A549 (cell line): ENCODE measurements around the gene CTRB2. TPM values are rescaled to one million over a fixed set of nuclear protein-coding genes. Genes with fewer than 3 reads are reported as not detected.

Experiments
- ATAC-seq, 2 experiments: fragments of 200-7000 bp in 1 of 2; fragments of >200 bp in 1 of 2; cut with Nextera tagmentation in 1 of 2; cut with Tn5 transposase in 1 of 2; 3 replicates each; pipeline versions ENCODE4 v1.8.0 to v1.9.1; 2018 to 2020; ENCODE audit warnings: mild to moderate bottlenecking in 1 of 2, moderate library complexity in 1 of 2
- CTCF ChIA-PET: fragments of 300-600 bp; sonication (Branson Sonifier 250); formaldehyde crosslinking; extraction: SDS; loops from one replicate; lab custom pipeline; 2021; ENCODE audit warnings: antibody characterized with exemption, inconsistent platforms; lab: Yijun Ruan, JAX
- POLR2A ChIA-PET: fragments of 350-600 bp; formaldehyde crosslinking; extraction: SDS; loops from one replicate; lab custom pipeline; 2021; ENCODE audit warnings: antibody characterized with exemption, inconsistent platforms; lab: Yijun Ruan, JAX
- DNase-seq, 2 experiments: peaks; one replicate each; pipeline versions ENCODE4 v3.0.0 to v3.0.0-alpha.2; 2011 to 2016; ENCODE audit warnings: low read depth in 1 of 2, low spot score in 1 of 2
- FAIRE-seq: peaks from 2 replicates; lab custom pipeline; 2011; peaks lifted over from hg19 to GRCh38; lab: Jason Lieb, UNC
- H3K27ac ChIP-seq, 2 experiments: fragments of >200 bp; sonication (Bioruptor Twin); formaldehyde crosslinking; 3 replicates each; pipeline ENCODE4 v1.5.1; 2016 to 2017
- H3K4me1 ChIP-seq: fragments of >200 bp; sonication (Bioruptor Twin); formaldehyde crosslinking; 3 replicates; pipeline ENCODE4 v1.6.1; 2016
- H3K4me2 ChIP-seq: fragments of >200 bp; sonication (Bioruptor Twin); formaldehyde crosslinking; 3 replicates; pipeline ENCODE4 v1.6.1; 2016
- H3K4me3 ChIP-seq: fragments of >200 bp; sonication (Bioruptor Twin); formaldehyde crosslinking; 3 replicates; pipeline ENCODE4 v1.5.1; 2016
- H3K9me3 ChIP-seq: fragments of >200 bp; sonication (Bioruptor Twin); formaldehyde crosslinking; 3 replicates; pipeline ENCODE4 v1.6.1; 2016
- EHF ChIP-seq: fragments of 250-450 bp; sonication (Bioruptor Pico); IDR thresholded peaks from 2 replicates; pipeline ENCODE4 v1.5.0; 2020; ENCODE audit warnings: mild to moderate bottlenecking
- EHMT2 ChIP-seq: fragments of 200-600 bp; sonication (generic); IDR thresholded peaks from 2 replicates; pipeline ENCODE4 v1.6.1; 2016; ENCODE audit warnings: antibody characterized with exemption, low read depth, mild to moderate bottlenecking, moderate library complexity
- EP300 ChIP-seq, 2 experiments: fragments of >200 bp; sonication (Bioruptor Twin); formaldehyde crosslinking; IDR thresholded peaks; 2 replicates in 1 of 2; 3 replicates in 1 of 2; pipeline ENCODE4 v1.6.1; 2016 to 2017
- GATA3 ChIP-seq: IDR thresholded peaks from 2 replicates; pipeline ENCODE4 v1.6.1; 2012; ENCODE audit warnings: borderline replicate concordance
- HEYL ChIP-seq: fragments of 250-450 bp; sonication (Bioruptor Pico); IDR thresholded peaks from 2 replicates; pipeline ENCODE4 v1.8.0; 2021; ENCODE audit warnings: mild to moderate bottlenecking, moderate library complexity
- HOXB13 ChIP-seq: fragments of 250-450 bp; sonication (Bioruptor Pico); IDR thresholded peaks from 2 replicates; pipeline ENCODE4 v1.5.0; 2020; ENCODE audit warnings: low read depth, mild to moderate bottlenecking, moderate library complexity
- KDM5A ChIP-seq: fragments of 200-600 bp; sonication (generic); IDR thresholded peaks from 2 replicates; pipeline ENCODE4 v1.6.1; 2016; ENCODE audit warnings: antibody characterized with exemption, mild to moderate bottlenecking
- MAFK ChIP-seq: fragments of 450-650 bp; IDR thresholded peaks from 2 replicates; pipeline ENCODE4 v1.6.1; 2014; ENCODE audit not compliant: partially characterized antibody
- MAX ChIP-seq: IDR thresholded peaks from 2 replicates; pipeline ENCODE4 v1.6.1; 2012
- MYC ChIP-seq: IDR thresholded peaks from 2 replicates; pipeline ENCODE4 v1.6.1; 2012; ENCODE audit warnings: mild to moderate bottlenecking, inconsistent platforms, low read length, improper control_type of control experiment, borderline replicate concordance
- NPAS2 ChIP-seq: fragments of 250-450 bp; sonication (Bioruptor Pico); IDR thresholded peaks from 2 replicates; pipeline ENCODE4 v1.8.0; 2022; ENCODE audit warnings: mild to moderate bottlenecking, moderate library complexity, borderline replicate concordance
- PHF8 ChIP-seq: fragments of 200-600 bp; sonication (generic); IDR thresholded peaks from 2 replicates; pipeline ENCODE4 v1.6.1; 2016; ENCODE audit warnings: low read depth, mild to moderate bottlenecking, antibody characterized with exemption, moderate library complexity, borderline replicate concordance
- POLR2AphosphoS2 ChIP-seq: conservative IDR thresholded peaks from 2 replicates; pipeline ENCODE4 v1.6.1; 2012; ENCODE audit warnings: low read length, improper control_type of control experiment, inconsistent platforms
- RAD21 ChIP-seq, 2 experiments: fragments of >200 bp in 1 of 2; sonication (Bioruptor Twin) in 1 of 2; formaldehyde crosslinking in 1 of 2; IDR thresholded peaks in 1 of 2; conservative IDR thresholded peaks in 1 of 2; 2 replicates in 1 of 2; 3 replicates in 1 of 2; pipeline ENCODE4 v1.6.1; 2012 to 2018; ENCODE audit warnings: inconsistent platforms in 1 of 2
- RARB ChIP-seq: fragments of 250-450 bp; sonication (Bioruptor Pico); IDR thresholded peaks from 2 replicates; pipeline ENCODE4 v1.8.0; 2021; ENCODE audit warnings: mild to moderate bottlenecking, moderate library complexity
- RCOR1 ChIP-seq: fragments of 150-350 bp; IDR thresholded peaks from 2 replicates; pipeline ENCODE4 v1.6.1; 2014; ENCODE audit warnings: antibody characterized with exemption, low read length, low read depth
- RFX5 ChIP-seq: fragments of 450-650 bp; IDR thresholded peaks from 2 replicates; pipeline ENCODE4 v1.7.1; 2014; ENCODE audit warnings: antibody characterized with exemption, mild to moderate bottlenecking, moderate library complexity
- SMC3 ChIP-seq: fragments of >200 bp; sonication (Bioruptor Twin); formaldehyde crosslinking; IDR thresholded peaks from 3 replicates; pipeline ENCODE4 v1.6.1; 2018; ENCODE audit warnings: inconsistent platforms
- SREBF2 ChIP-seq: fragments of 450-650 bp; IDR thresholded peaks from 2 replicates; pipeline ENCODE4 v1.6.1; 2014; ENCODE audit warnings: mild to moderate bottlenecking, moderate library complexity
- TFCP2L1 ChIP-seq: fragments of 250-450 bp; sonication (Bioruptor Pico); IDR thresholded peaks from 2 replicates; pipeline ENCODE4 v1.5.0; 2021; ENCODE audit warnings: mild to moderate bottlenecking
- WGBS: methylation state at CpG from one replicate; pipeline ENCODE4 v1.1.6; 2017; ENCODE audit errors: missing lambda C conversion rate; 5-methylcytosine and 5-hydroxymethylcytosine counted together
- polyA plus RNA-seq, 4 experiments: library from polyadenylated mRNA; depleted of rRNA in 3 of 4; stranded (reverse); fragments of >200 nt; fragmentation: RNase III in 1 of 4; extraction: RNeasy Plus Mini Kit Qiagen cat#74134 plus additional on column Dnase treatment in 1 of 4; gene quantifications; 2 replicates in 3 of 4; 3 replicates in 1 of 4; pipeline ENCODE4 v1.2.3, GENCODE V29; 2011 to 2017
- TF ChIP-seq, protein P1 (sequence below): fragments of >200 bp; sonication (Bioruptor Twin); formaldehyde crosslinking; IDR thresholded peaks from 3 replicates; pipeline ENCODE4 v1.6.1; 2016
- TF ChIP-seq, protein P2 (sequence below): fragments of >200 bp; sonication (Bioruptor Twin); formaldehyde crosslinking; IDR thresholded peaks from 3 replicates; pipeline ENCODE4 v1.5.1; 2016
- TF ChIP-seq, protein P3 (sequence below): fragments of 150-350 bp; IDR thresholded peaks from 2 replicates; pipeline ENCODE4 v1.6.1; 2014; ENCODE audit warnings: low read depth, mild to moderate bottlenecking, low read length
- TF ChIP-seq, protein P4 (sequence below): fragments of 450-650 bp; IDR thresholded peaks from 2 replicates; pipeline ENCODE4 v1.6.1; 2014; ENCODE audit warnings: antibody characterized with exemption
- TF ChIP-seq, protein P5 (sequence below): IDR thresholded peaks from 2 replicates; pipeline ENCODE4 v1.6.1; 2012

Gene CTRB2
- polyA plus RNA-seq, 2 of the 4 experiments (the other 2 are of a cell fraction), result not detected

DNA sequence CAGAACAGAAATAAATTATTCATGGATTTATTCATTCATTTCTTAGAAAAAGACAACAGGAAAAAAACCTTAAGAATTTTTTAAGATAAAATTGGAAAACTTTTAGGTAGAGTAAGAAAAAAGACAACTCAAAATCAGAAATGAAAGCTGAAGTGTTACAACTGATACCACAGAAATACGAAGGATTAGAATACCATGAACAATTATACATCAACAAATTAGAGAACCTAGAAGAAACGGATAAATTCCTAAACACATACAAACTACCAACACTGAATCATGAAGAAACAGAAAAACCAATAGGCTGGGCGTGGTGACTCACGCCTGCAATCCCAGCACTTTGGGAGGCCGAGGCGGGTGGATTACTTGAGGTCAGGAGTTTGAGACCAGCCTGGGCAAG is 27.8 kb downstream of the CTRB2 start:
- POLR2A ChIA-PET, result no interaction called here
- no peak overlapping the region for H3K4me2 ChIP-seq

GRCh38 chr16:75176926-75177325 is 30.0 kb downstream of the CTRB2 start:
- no peak for FAIRE-seq

More for the DNA sequence above, 27.8 kb downstream of the CTRB2 start:
- FAIRE-seq, result no peak
- no peak for DNase-seq
- TF ChIP-seq, protein P1, sequence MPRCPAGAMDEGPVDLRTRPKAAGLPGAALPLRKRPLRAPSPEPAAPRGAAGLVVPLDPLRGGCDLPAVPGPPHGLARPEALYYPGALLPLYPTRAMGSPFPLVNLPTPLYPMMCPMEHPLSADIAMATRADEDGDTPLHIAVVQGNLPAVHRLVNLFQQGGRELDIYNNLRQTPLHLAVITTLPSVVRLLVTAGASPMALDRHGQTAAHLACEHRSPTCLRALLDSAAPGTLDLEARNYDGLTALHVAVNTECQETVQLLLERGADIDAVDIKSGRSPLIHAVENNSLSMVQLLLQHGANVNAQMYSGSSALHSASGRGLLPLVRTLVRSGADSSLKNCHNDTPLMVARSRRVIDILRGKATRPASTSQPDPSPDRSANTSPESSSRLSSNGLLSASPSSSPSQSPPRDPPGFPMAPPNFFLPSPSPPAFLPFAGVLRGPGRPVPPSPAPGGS, result no peak
- no peak for TF ChIP-seq SREBF2
- H3K27ac ChIP-seq, result no peak overlapping the region
- CTCF ChIA-PET, result no interaction called here
- no peak overlapping the region for H3K4me3 ChIP-seq
- no peak for ATAC-seq
- H3K9me3 ChIP-seq, result peaks cover 71% of the 10 kb centered on the region
- no peaks in the 10 kb centered on the region for H3K4me1 ChIP-seq
- 69% methylated on average over 6 of the region's 6 CpGs for WGBS

GRCh38 chr16:75175074-75175473 is 31.9 kb downstream of the CTRB2 start:
- Histone ChIP-seq H3K4me3 (no peak overlapping the region), H3K4me1 (no peaks in the 10 kb centered on the region), H3K27ac (no peak overlapping the region), H3K9me3 (peaks cover 87% of the 10 kb centered on the region), H3K4me2 (no peak overlapping the region)
- ChIA-PET POLR2A (no interaction called here), CTCF (interaction anchor here (1.4 to 2.0 kb wide), 3 partner anchors 15 to 24 kb away, joined by 4 to 5 read pairs (median 5); no protein-coding TSS in a partner anchor)
- TF ChIP-seq GATA3, result no peak
- TF ChIP-seq EHMT2, result no peak
- TF ChIP-seq, protein P2, sequence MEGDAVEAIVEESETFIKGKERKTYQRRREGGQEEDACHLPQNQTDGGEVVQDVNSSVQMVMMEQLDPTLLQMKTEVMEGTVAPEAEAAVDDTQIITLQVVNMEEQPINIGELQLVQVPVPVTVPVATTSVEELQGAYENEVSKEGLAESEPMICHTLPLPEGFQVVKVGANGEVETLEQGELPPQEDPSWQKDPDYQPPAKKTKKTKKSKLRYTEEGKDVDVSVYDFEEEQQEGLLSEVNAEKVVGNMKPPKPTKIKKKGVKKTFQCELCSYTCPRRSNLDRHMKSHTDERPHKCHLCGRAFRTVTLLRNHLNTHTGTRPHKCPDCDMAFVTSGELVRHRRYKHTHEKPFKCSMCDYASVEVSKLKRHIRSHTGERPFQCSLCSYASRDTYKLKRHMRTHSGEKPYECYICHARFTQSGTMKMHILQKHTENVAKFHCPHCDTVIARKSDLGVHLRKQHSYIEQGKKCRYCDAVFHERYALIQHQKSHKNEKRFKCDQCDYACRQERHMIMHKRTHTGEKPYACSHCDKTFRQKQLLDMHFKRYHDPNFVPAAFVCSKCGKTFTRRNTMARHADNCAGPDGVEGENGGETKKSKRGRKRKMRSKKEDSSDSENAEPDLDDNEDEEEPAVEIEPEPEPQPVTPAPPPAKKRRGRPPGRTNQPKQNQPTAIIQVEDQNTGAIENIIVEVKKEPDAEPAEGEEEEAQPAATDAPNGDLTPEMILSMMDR, result no peak
- TF ChIP-seq HEYL, result no peak
- TF ChIP-seq SMC3, result no peak
- no peak for TF ChIP-seq EHF (CRISPR knock-in tag)
- TF ChIP-seq POLR2AphosphoS2, result no peak
- TF ChIP-seq PHF8, result no peak
- TF ChIP-seq RAD21 (conservative IDR thresholded peaks at IDR 0.05 in 1 of 2, IDR thresholded peaks at IDR 0.05 in 1 of 2), result no peak
- TF ChIP-seq RFX5, result no peak
- TF ChIP-seq TFCP2L1 (CRISPR knock-in tag), result no peak
- TF ChIP-seq, protein P3, sequence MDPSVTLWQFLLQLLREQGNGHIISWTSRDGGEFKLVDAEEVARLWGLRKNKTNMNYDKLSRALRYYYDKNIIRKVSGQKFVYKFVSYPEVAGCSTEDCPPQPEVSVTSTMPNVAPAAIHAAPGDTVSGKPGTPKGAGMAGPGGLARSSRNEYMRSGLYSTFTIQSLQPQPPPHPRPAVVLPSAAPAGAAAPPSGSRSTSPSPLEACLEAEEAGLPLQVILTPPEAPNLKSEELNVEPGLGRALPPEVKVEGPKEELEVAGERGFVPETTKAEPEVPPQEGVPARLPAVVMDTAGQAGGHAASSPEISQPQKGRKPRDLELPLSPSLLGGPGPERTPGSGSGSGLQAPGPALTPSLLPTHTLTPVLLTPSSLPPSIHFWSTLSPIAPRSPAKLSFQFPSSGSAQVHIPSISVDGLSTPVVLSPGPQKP, result no peak
- no peak for TF ChIP-seq MAX
- TF ChIP-seq, protein P4, sequence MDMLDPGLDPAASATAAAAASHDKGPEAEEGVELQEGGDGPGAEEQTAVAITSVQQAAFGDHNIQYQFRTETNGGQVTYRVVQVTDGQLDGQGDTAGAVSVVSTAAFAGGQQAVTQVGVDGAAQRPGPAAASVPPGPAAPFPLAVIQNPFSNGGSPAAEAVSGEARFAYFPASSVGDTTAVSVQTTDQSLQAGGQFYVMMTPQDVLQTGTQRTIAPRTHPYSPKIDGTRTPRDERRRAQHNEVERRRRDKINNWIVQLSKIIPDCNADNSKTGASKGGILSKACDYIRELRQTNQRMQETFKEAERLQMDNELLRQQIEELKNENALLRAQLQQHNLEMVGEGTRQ, result no peak
- no peak for TF ChIP-seq MAFK
- no peak for TF ChIP-seq KDM5A
- no peak for ATAC-seq
- no peak for DNase-seq
- WGBS, result 50% methylated on average over 3 of the region's 3 CpGs
- FAIRE-seq, result no peak

More at GRCh38 chr16:75176926-75177325, 30.0 kb downstream of the CTRB2 start:
- CTCF ChIA-PET, result interaction anchor here (1.0 to 1.5 kb wide), 2 partner anchors 22 to 179 kb away, joined by 4 read pairs; partner anchors contain the start of gene ZNRF1
- DNase-seq, result no peak
- no peaks in the 10 kb centered on the region for H3K4me1 ChIP-seq
- TF ChIP-seq, protein P2, result no peak
- TF ChIP-seq MYC (no peak), HOXB13 (CRISPR knock-in tag) (no peak), PHF8 (no peak), NPAS2 (CRISPR knock-in tag) (no peak), TFCP2L1 (CRISPR knock-in tag) (no peak), RCOR1 (no peak), RARB (CRISPR knock-in tag) (no peak), EP300 (IDR thresholded peaks at IDR 0.05) (no peak)
- TF ChIP-seq, protein P5, sequence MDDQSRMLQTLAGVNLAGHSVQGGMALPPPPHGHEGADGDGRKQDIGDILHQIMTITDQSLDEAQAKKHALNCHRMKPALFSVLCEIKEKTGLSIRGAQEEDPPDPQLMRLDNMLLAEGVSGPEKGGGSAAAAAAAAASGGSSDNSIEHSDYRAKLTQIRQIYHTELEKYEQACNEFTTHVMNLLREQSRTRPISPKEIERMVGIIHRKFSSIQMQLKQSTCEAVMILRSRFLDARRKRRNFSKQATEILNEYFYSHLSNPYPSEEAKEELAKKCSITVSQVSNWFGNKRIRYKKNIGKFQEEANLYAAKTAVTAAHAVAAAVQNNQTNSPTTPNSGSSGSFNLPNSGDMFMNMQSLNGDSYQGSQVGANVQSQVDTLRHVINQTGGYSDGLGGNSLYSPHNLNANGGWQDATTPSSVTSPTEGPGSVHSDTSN, result no peak
- TF ChIP-seq, all 56 proteins: peak for 0
- Histone ChIP-seq H3K4me2 (no peak overlapping the region), H3K27ac (no peak overlapping the region), H3K4me3 (no peak overlapping the region), H3K9me3 (peaks cover 84% of the 10 kb centered on the region)
- WGBS, result 65% methylated on average over 2 of the region's 2 CpGs
- no peak for ATAC-seq
- POLR2A ChIA-PET, result no interaction called here
